BLaER1 treated with 17β-estradiol and CSF1 and Interleukin-3, amounts not matched to agents 10 nM and 100 nM (cell line): ENCODE results near the gene AP4B1.

ENCODE experiments used
- H3K27ac ChIP-seq, 11 experiments: shearing (Covaris generic); formaldehyde crosslinking; 2 replicates each; pipeline ENCODE4 v1.8.1; 2022
- H3K27me3 ChIP-seq, 11 experiments: shearing (Covaris generic); formaldehyde crosslinking; 2 replicates each; pipeline ENCODE4 v1.8.1; 2022
- H3K36me3 ChIP-seq, 11 experiments: shearing (Covaris generic); formaldehyde crosslinking; 2 replicates each; pipeline ENCODE4 v1.8.1; 2022
- H3K4me1 ChIP-seq, 10 experiments: shearing (Covaris generic); formaldehyde crosslinking; 2 replicates each; pipeline ENCODE4 v1.8.1; 2022
- H3K4me2 ChIP-seq, 11 experiments: shearing (Covaris generic); formaldehyde crosslinking; 2 replicates each; pipeline ENCODE4 v1.8.1; 2022
- H3K4me3 ChIP-seq, 10 experiments: shearing (Covaris generic); formaldehyde crosslinking; 2 replicates each; pipeline ENCODE4 v1.8.1; 2022
- H3K9ac ChIP-seq, 11 experiments: shearing (Covaris generic); formaldehyde crosslinking; 2 replicates each; pipeline ENCODE4 v1.8.1; 2022
- H3K9me3 ChIP-seq, 11 experiments: shearing (Covaris generic); formaldehyde crosslinking; replicated peaks in 1 of 11; 2 replicates each; pipeline ENCODE4 v1.8.1; 2022
- H4K20me1 ChIP-seq, 11 experiments: shearing (Covaris generic); formaldehyde crosslinking; 2 replicates each; pipeline ENCODE4 v1.8.1; 2022
- Cebpa-rat ChIP-seq, 11 experiments: shearing (Covaris generic); IDR thresholded peaks; 2 replicates each; pipeline ENCODE4 v1.8.1; 2022

AP4B1 gene

DNA sequence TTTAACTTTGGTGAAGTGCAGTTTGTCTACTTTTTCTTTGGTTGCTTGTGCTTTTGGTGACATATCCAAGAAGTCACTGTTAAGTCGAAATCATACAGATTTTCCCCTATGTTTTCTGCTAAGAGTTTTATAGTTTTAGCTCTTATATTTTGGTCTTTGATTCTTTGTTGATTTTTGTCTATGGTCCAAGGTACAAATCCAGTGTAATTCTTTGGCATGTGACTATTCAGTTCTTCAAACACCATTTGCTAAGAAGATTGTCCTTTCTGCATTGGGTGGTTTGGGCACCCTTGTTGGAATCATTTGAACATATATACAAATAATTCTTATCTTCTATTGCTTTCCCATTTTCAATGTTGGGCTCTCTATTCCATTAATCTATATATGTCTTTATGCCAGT lies 40.7 kb upstream of the AP4B1 start:
- peaks cover 21 to 36% (median 30%) of the 10 kb centered on the region in 10 experiments for H3K4me1 ChIP-seq
- peak overlapping the region in 1 of 11 experiments; percentile 62; a peak in 2 of 22 replicates for H3K4me2 ChIP-seq
- H3K4me3 ChIP-seq: no peak overlapping the region
- H4K20me1 ChIP-seq: peaks cover 12 to 84% (median 50%) of the 10 kb centered on the region in 11 experiments; a peak in 20 of 22 replicates
- no peaks in the 10 kb centered on the region for H3K27me3 ChIP-seq
- no peak for TF ChIP-seq Cebpa-rat (IDR thresholded peaks at IDR 0.05)
- H3K9ac ChIP-seq: no peak overlapping the region
- peaks cover 63 to 83% (median 71%) of the 10 kb centered on the region in 11 experiments for H3K36me3 ChIP-seq
- H3K27ac ChIP-seq: no peak overlapping the region
- peaks cover 25 to 34% (median 30%) of the 10 kb centered on the region in 11 experiments for H3K9me3 ChIP-seq

DNA sequence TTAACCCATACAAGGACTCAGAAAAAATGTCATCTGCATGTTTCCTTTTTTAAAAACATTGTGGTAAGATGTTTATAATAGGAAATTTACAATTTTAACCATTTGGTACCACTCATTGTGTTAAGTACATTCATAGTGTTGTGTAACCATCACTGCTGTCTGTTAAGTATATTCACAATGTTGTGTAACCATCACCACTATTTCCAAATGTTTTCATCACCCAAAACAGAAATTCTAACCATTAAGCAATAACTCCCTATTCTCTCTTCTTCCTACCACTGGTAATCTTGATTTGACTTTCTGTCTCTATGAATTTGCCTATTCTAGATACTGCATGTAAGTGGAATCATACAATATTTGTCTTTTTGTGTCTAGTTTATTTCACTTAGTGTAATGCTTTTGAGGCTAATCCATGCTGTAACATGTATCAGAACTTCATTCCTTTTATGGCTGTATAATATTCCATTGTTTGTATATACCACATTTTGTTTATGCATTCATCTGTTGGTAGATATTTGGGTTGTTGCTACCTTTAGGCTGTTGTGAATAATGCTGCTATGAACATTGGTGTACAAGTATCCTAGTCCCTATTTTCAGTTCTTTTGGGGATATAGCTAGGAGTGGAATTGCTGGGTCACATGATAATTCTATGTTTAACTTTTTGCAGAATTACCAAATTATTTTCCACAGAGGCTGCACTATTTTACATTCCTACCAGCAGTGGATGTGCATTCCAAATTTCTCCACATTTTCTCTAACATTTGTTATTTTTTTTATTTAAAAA lies 38.6 kb upstream of the AP4B1 start:
- Histone ChIP-seq H3K36me3 (peaks cover 52 to 69% (median 57%) of the 10 kb centered on the region in 11 experiments), H3K9ac (no peak overlapping the region), H3K9me3 (peaks cover 25 to 34% (median 30%) of the 10 kb centered on the region in 11 experiments), H3K4me1 (peaks cover 39 to 57% (median 51%) of the 10 kb centered on the region in 10 experiments), H4K20me1 (peaks cover 30 to 84% (median 58%) of the 10 kb centered on the region in 11 experiments; a peak in 21 of 22 replicates), H3K4me2 (no peak overlapping the region), H3K27me3 (no peaks in the 10 kb centered on the region), H3K4me3 (no peak overlapping the region), H3K27ac (no peak overlapping the region)
- 0 out of 22 replicates have a peak, but pooled peaks of 1 of the 11 experiments have one; percentile 20 for TF ChIP-seq Cebpa-rat (IDR thresholded peaks at IDR 0.05)

DNA sequence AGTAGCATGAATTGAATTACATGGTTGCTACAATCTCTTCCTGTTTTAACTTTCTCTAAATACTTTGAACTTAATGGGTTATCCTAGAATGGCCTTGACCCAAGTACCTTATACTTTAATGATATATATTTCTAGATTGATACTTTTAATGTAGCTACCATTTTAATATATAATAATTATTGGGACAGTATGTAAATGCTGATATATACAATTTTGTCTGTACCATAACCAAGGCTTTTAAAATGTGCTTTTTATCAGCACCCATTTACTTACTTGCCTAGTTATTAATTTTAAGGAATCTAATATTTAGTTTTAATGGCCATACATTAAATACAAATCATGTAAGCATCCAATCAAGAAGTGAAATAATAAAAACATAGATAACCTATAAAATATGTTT lies 37.9 kb upstream of the AP4B1 start:
- Histone ChIP-seq H3K4me1 (peaks cover 42 to 57% (median 50%) of the 10 kb centered on the region in 10 experiments), H3K27me3 (no peaks in the 10 kb centered on the region), H3K4me3 (no peak overlapping the region), H3K9me3 (peaks cover 25 to 34% (median 30%) of the 10 kb centered on the region in 11 experiments), H3K27ac (no peak overlapping the region), H3K9ac (no peak overlapping the region), H3K4me2 (no peak overlapping the region), H3K36me3 (peaks cover 50 to 65% (median 55%) of the 10 kb centered on the region in 11 experiments), H4K20me1 (peaks cover 37 to 84% (median 58%) of the 10 kb centered on the region in 11 experiments; a peak in 21 of 22 replicates)
- TF ChIP-seq Cebpa-rat (IDR thresholded peaks at IDR 0.05): no peak

DNA sequence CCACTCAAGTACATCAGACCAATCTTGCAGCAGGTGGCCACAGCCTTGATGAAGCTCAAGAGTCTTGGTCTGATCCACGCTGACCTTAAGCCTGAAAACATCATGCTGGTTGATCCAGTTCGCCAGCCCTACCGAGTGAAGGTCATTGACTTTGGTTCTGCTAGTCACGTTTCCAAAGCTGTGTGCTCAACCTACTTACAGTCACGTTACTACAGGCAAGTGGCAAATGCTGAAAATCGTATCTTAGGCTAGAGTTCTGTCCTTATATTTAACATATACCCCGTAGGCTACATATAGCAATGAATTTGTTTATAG lies 36.6 kb upstream of the AP4B1 start:
- Histone ChIP-seq H3K9me3 (peaks cover 25 to 34% (median 30%) of the 10 kb centered on the region in 11 experiments), H3K4me2 (peak overlapping the region in 2 of 11 experiments; percentile 65 to 69; a peak in 2 of 22 replicates), H3K27ac (no peak overlapping the region; a peak in 1 of 22 replicates), H3K27me3 (no peaks in the 10 kb centered on the region), H3K4me1 (peaks cover 41 to 57% (median 50%) of the 10 kb centered on the region in 10 experiments), H3K4me3 (no peak overlapping the region), H3K36me3 (peaks cover 50 to 65% (median 54%) of the 10 kb centered on the region in 11 experiments), H4K20me1 (peaks cover 41 to 84% (median 58%) of the 10 kb centered on the region in 11 experiments; a peak in 21 of 22 replicates), H3K9ac (no peak overlapping the region)
- no peak for TF ChIP-seq Cebpa-rat (IDR thresholded peaks at IDR 0.05)

DNA sequence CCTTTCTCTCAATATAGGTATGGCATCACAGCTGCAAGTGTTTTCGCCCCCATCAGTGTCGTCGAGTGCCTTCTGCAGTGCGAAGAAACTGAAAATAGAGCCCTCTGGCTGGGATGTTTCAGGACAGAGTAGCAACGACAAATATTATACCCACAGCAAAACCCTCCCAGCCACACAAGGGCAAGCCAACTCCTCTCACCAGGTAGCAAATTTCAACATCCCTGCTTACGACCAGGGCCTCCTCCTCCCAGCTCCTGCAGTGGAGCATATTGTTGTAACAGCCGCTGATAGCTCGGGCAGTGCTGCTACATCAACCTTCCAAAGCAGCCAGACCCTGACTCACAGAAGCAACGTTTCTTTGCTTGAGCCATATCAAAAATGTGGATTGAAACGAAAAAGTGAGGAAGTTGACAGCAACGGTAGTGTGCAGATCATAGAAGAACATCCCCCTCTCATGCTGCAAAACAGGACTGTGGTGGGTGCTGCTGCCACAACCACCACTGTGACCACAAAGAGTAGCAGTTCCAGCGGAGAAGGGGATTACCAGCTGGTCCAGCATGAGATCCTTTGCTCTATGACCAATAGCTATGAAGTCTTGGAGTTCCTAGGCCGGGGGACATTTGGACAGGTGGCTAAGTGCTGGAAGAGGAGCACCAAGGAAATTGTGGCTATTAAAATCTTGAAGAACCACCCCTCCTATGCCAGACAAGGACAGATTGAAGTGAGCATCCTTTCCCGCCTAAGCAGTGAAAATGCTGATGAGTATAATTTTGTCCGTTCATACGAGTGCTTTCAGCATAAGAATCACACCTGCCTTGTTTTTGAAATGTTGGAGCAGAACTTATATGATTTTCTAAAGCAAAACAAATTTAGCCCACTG lies 36.0 kb upstream of the AP4B1 start:
- H4K20me1 ChIP-seq: peaks cover 38 to 84% (median 59%) of the 10 kb centered on the region in 11 experiments; a peak in 21 of 22 replicates
- H3K9ac ChIP-seq: peak overlapping the region in 7 of 11 experiments; percentile 3 to 41 (median 19); a peak in 6 of 22 replicates
- H3K27ac ChIP-seq: peak overlapping the region in 8 of 11 experiments; percentile 1 to 45 (median 30); a peak in 10 of 22 replicates
- H3K4me3 ChIP-seq: no peak overlapping the region
- TF ChIP-seq Cebpa-rat (IDR thresholded peaks at IDR 0.05): no peak
- H3K36me3 ChIP-seq: peaks cover 49 to 59% (median 52%) of the 10 kb centered on the region in 11 experiments
- H3K9me3 ChIP-seq: peaks cover 25 to 32% (median 30%) of the 10 kb centered on the region in 11 experiments
- H3K4me1 ChIP-seq: peaks cover 38 to 51% (median 45%) of the 10 kb centered on the region in 10 experiments
- H3K4me2 ChIP-seq: peak overlapping the region; percentile 0 to 69 (median 64); a peak in 19 of 22 replicates
- H3K27me3 ChIP-seq: no peaks in the 10 kb centered on the region

DNA sequence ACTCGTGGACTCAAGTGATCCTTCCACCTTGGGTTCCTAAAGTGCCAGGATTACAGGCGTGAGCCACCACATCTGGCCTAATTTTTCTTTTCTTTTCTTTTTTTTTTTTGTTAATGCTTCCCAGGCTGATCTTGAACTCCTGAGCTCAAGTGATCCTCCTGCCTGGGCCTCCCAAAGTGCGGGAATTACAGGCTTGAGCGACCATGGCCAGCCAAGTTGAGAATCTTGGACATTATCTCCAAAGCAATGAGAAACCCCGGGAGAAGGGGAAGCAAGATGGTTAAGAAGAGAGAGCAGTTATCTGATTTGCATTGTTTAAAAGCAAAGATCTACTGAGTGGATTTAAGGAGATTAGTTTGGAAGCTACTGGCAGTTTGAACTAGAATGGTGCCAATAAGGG lies 33.6 kb upstream of the AP4B1 start:
- no peak for TF ChIP-seq Cebpa-rat (IDR thresholded peaks at IDR 0.05)
- H3K27ac ChIP-seq: no peak overlapping the region
- peak overlapping the region in 6 of 11 experiments; percentile 4 to 57 (median 22); a peak in 5 of 22 replicates for H3K4me2 ChIP-seq
- H3K36me3 ChIP-seq: peaks cover 26 to 51% (median 35%) of the 10 kb centered on the region in 11 experiments
- H4K20me1 ChIP-seq: peaks cover 47 to 91% (median 81%) of the 10 kb centered on the region in 11 experiments; a peak in 21 of 22 replicates
- H3K9me3 ChIP-seq: peaks cover 3 to 16% (median 10%) of the 10 kb centered on the region in 11 experiments; a peak in 20 of 22 replicates
- peaks cover 44 to 65% (median 56%) of the 10 kb centered on the region in 10 experiments for H3K4me1 ChIP-seq
- H3K4me3 ChIP-seq: no peak overlapping the region
- no peak overlapping the region for H3K9ac ChIP-seq
- no peaks in the 10 kb centered on the region for H3K27me3 ChIP-seq

DNA sequence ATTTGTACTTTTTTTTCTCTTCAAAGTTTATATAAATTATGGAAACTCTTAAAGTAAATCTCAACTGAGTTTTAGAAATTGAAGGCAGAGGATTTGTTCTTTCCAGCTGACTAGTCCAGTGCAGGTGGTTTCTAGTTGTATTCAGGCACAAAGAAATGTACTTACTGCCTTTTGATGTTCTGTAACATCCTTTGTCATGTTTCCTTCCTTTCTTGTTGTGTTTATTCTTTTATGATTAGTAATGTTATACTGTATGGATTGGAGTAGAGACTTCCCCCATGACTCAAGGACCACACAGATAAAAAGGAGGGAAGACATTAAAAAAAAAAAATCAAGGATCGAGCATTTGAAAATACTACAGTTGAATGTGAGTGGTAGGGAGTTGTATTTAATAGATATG lies 32.5 kb upstream of the AP4B1 start:
- H3K36me3 ChIP-seq: peaks cover 15 to 41% (median 28%) of the 10 kb centered on the region in 11 experiments
- H3K4me2 ChIP-seq: peak overlapping the region in 9 of 11 experiments; percentile 2 to 57 (median 38); a peak in 14 of 22 replicates
- H3K9ac ChIP-seq: no peak overlapping the region; a peak in 1 of 22 replicates

DNA sequence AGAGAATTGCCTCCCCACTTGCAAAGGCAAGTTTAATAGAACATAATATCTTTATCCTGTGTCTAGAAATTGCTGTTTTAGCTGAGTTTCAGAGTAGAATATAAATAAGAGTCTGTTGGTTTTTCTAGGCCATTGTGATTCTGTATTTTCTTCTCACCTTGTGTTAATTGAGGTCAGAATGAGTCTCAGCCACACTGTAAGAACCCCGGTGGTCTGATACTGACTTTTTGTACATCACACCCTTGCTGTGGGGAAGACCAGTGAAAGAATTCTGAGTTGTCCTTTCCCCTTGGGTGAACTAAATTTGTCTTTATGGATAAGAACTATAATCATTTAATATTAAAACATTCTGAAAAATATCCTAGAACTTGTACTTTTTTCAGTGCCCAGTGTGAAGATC lies 31.4 kb upstream of the AP4B1 start:
- Histone ChIP-seq H3K4me1 (peaks cover 62 to 84% (median 77%) of the 10 kb centered on the region in 10 experiments), H3K9ac (no peak overlapping the region)

More for the DNA sequence above, 32.5 kb upstream of the AP4B1 start:
- Histone ChIP-seq H3K9me3 (peaks cover 0 to 11% (median 4%) of the 10 kb centered on the region in 11 experiments; a peak in 11 of 22 replicates), H3K4me3 (no peak overlapping the region), H4K20me1 (peaks cover 52 to 97% (median 91%) of the 10 kb centered on the region in 11 experiments; a peak in 21 of 22 replicates), H3K4me1 (peaks cover 55 to 75% (median 67%) of the 10 kb centered on the region in 10 experiments), H3K27ac (no peak overlapping the region), H3K27me3 (no peaks in the 10 kb centered on the region)
- no peak for TF ChIP-seq Cebpa-rat (IDR thresholded peaks at IDR 0.05)

More for the DNA sequence above, 31.4 kb upstream of the AP4B1 start:
- peaks cover 4 to 29% (median 16%) of the 10 kb centered on the region in 11 experiments for H3K36me3 ChIP-seq
- no peak for TF ChIP-seq Cebpa-rat (IDR thresholded peaks at IDR 0.05)
- peaks cover 51 to 100% (median 99%) of the 10 kb centered on the region in 11 experiments; a peak in 21 of 22 replicates for H4K20me1 ChIP-seq
- H3K27ac ChIP-seq: no peak overlapping the region
- H3K27me3 ChIP-seq: no peaks in the 10 kb centered on the region
- H3K4me2 ChIP-seq: no peak overlapping the region
- H3K4me3 ChIP-seq: no peak overlapping the region
- peaks cover 0 to 9% (median 4%) of the 10 kb centered on the region in 11 experiments; a peak in 11 of 22 replicates for H3K9me3 ChIP-seq
